ENCODE measurements around the gene SSB.
"Not testable (repeated sequence)": the region's sequence is repeated elsewhere in the genome, so short reads cannot be mapped to it uniquely, and the experiment has no call there.

The SSB gene

GRCh38 chr2:169782513-169782912 lies 16.2 kb upstream of the SSB start:
- no peak for DNase-seq

GRCh38 chr2:169790581-169790980 lies 8.1 kb upstream of the SSB start:
- no peak for DNase-seq

GRCh38 chr2:169795181-169795580 lies 3.5 kb upstream of the SSB start:
- no peak for DNase-seq

GRCh38 chr2:169796441-169796840 lies 2.2 kb upstream of the SSB start:
- DNase-seq, result no peak

GRCh38 chr2:169797601-169798000 lies 1.1 kb upstream of the SSB start:
- no peak for DNase-seq

- no peak for DNase-seq
These were observed 314 bp upstream of the SSB start for GRCh38 chr2:169798397-169798717.

GRCh38 chr2:169803480-169803879 lies 4.8 kb downstream of the SSB start:
- no peak for DNase-seq

GRCh38 chr2:169806586-169806985 lies 7.9 kb downstream of the SSB start:
- no peak for DNase-seq

- DNase-seq, result no peak
These were observed 9.6 kb downstream of the SSB start for GRCh38 chr2:169808221-169808620.

GRCh38 chr2:169815849-169816248 lies 17.2 kb downstream of the SSB start:
- no peak for DNase-seq

GRCh38 chr2:169816961-169817360 lies 18.3 kb downstream of the SSB start:
- DNase-seq, result not testable (repeated sequence)

GRCh38 chr2:169817369-169817768 lies 18.7 kb downstream of the SSB start:
- DNase-seq, result not testable (repeated sequence)

- DNase-seq, result no peak
These were observed 19.6 kb downstream of the SSB start for GRCh38 chr2:169818241-169818640.

GRCh38 chr2:169819106-169819505 lies 20.4 kb downstream of the SSB start:
- no peak for DNase-seq

GRCh38 chr2:169820101-169820500 lies 21.4 kb downstream of the SSB start:
- not testable (repeated sequence) for DNase-seq

GRCh38 chr2:169822036-169822435 lies 23.4 kb downstream of the SSB start:
- no peak for DNase-seq

- no peak for DNase-seq
These were observed 24.2 kb downstream of the SSB start for GRCh38 chr2:169822785-169823392.

GRCh38 chr2:169823996-169824372 lies 25.3 kb downstream of the SSB start:
- no peak for DNase-seq

GRCh38 chr2:169824373-169825333 lies 26.0 kb downstream of the SSB start, which contains the start of gene METTL5:
Gene METTL5 (minus strand): TSS chr2:169824905. CDS start chr2:169824597, 308 bp downstream.
- DNase-seq, result peak; percentile 88

- DNase-seq, result peak; percentile 87
These were observed 28.8 kb downstream of the SSB start, which contains the start of gene UBR3 for GRCh38 chr2:169827272-169828140. Gene UBR3 (plus strand): TSS chr2:169827454. CDS start chr2:169827508, 54 bp downstream.

GRCh38 chr2:169828141-169828811 lies 29.6 kb downstream of the SSB start:
- peak; percentile 44 for DNase-seq

GRCh38 chr2:169834401-169834800 lies 35.7 kb downstream of the SSB start:
- no peak for DNase-seq

Measured in 8988T (cell line).